Ovary (tissue), 3 donors: Measurements from ENCODE around the gene CASP1.

Experiments
- CTCF ChIP-seq, 3 donors: fragments of 450-650 bp in 2 of 3; fragments of 200-600 bp in 1 of 3; IDR thresholded peaks; one replicate each; pipeline versions ENCODE4 v1.5.1 to v1.8.0; 2016 to 2022; ENCODE audit warnings: antibody characterized with exemption in 3 of 3, mild to moderate bottlenecking in 1 of 3
- EP300 ChIP-seq: sonication (generic); formaldehyde crosslinking; IDR thresholded peaks from one replicate; pipeline ENCODE4 v1.6.1; 2017; ENCODE audit warnings: antibody characterized with exemption
- POLR2A ChIP-seq: fragments of 450-650 bp; IDR thresholded peaks from one replicate; pipeline ENCODE4 v1.6.1; 2017; ENCODE audit warnings: antibody characterized with exemption, mild to moderate bottlenecking, moderate library complexity
- donor health status: DM: no; HTN: no; CAD: no.

GRCh38 chr11:105056446-105056845 lies 21.5 kb upstream of the CASP1 start:
- TF ChIP-seq CTCF (IDR thresholded peaks at IDR 0.05): no peak
- no peak for TF ChIP-seq POLR2A
- TF ChIP-seq EP300: no peak
